Neural cell (in vitro differentiated cells): ENCODE measurements around the gene AK8. TPM values are rescaled to one million over a fixed set of nuclear protein-coding genes. Genes with fewer than 3 reads are reported as not detected.

ENCODE experiments used
- H2AFZ ChIP-seq: fragments of 200-600, 300-800 bp; sonication (generic), shearing (Covaris generic); 2 replicates; pipeline ENCODE4 v1.6.0; 2014; ENCODE audit warnings: low read depth, mild to moderate bottlenecking, antibody characterized with exemption, low read length, moderate library complexity
- H3F3A ChIP-seq: fragments of 200-600 bp; shearing (Covaris generic); 2 replicates; pipeline ENCODE4 v1.6.1; 2016; ENCODE audit warnings: mild to moderate bottlenecking, moderate library complexity, mixed read lengths, antibody characterized with exemption, low read length; ENCODE audit not compliant: insufficient read depth, poor library complexity, severe bottlenecking
- H3K27ac ChIP-seq: fragments of 200-600, 300-800 bp; sonication (generic), shearing (Covaris generic); 2 replicates; pipeline ENCODE4 v1.5.1; 2014; ENCODE audit warnings: mild to moderate bottlenecking, low read length, moderate library complexity
- H3K27me3 ChIP-seq: fragments of 300-800, 200-600 bp; sonication (generic), shearing (Covaris generic); 2 replicates; pipeline ENCODE4 v1.6.0; 2014; ENCODE audit warnings: mild to moderate bottlenecking, low read depth, low read length, moderate library complexity; ENCODE audit not compliant: insufficient read depth
- H3K36me3 ChIP-seq: fragments of 300-800, 200-600 bp; sonication (generic), shearing (Covaris generic); 2 replicates; pipeline ENCODE4 v1.5.1; 2014; ENCODE audit warnings: mild to moderate bottlenecking, antibody characterized with exemption, low read length, moderate library complexity; ENCODE audit not compliant: insufficient read depth
- H3K4me2 ChIP-seq: fragments of 300-800, 200-600 bp; sonication (generic), shearing (Covaris generic); 2 replicates; pipeline ENCODE4 v1.6.0; 2014; ENCODE audit warnings: mild to moderate bottlenecking, low read length
- H3K4me3 ChIP-seq: fragments of 300-800, 200-600 bp; sonication (generic), shearing (Covaris generic); 2 replicates; pipeline ENCODE4 v1.5.1; 2014; ENCODE audit warnings: mild to moderate bottlenecking, low read length, moderate library complexity
- H3K79me2 ChIP-seq: fragments of 200-600 bp; shearing (Covaris generic); replicated peaks from 2 replicates; pipeline ENCODE4 v1.6.0; 2014; ENCODE audit warnings: mild to moderate bottlenecking, low read length, moderate library complexity; ENCODE audit not compliant: insufficient read depth
- H3K9ac ChIP-seq: fragments of 300-800, 200-600 bp; sonication (generic), shearing (Covaris generic); 2 replicates; pipeline ENCODE4 v1.6.1; 2016; ENCODE audit warnings: mild to moderate bottlenecking, low read length, mixed read lengths
- H3K9me2 ChIP-seq: fragments of 200-600 bp; shearing (Covaris generic); 2 replicates; pipeline ENCODE4 v1.6.1; 2016; ENCODE audit warnings: mild to moderate bottlenecking, low read length, mixed read lengths; ENCODE audit not compliant: insufficient read depth
- H3K9me3 ChIP-seq: fragments of 200-600, 300-800 bp; sonication (generic), shearing (Covaris generic); 2 replicates; pipeline ENCODE4 v1.6.1; 2016; ENCODE audit warnings: mild to moderate bottlenecking, mixed run types, low read length, moderate library complexity, mixed read lengths
- H4K20me1 ChIP-seq: fragments of 200-600 bp; shearing (Covaris generic); 2 replicates; pipeline ENCODE4 v1.6.1; 2016; ENCODE audit warnings: mild to moderate bottlenecking, mixed run types; ENCODE audit not compliant: insufficient read depth
- CTCF ChIP-seq: fragments of 450-650 bp; IDR thresholded peaks from 2 replicates; pipeline ENCODE4 v1.5.1; 2014; ENCODE audit warnings: antibody characterized with exemption, mild to moderate bottlenecking, moderate library complexity; ENCODE audit not compliant: poor library complexity, severe bottlenecking
- EP300 ChIP-seq: fragments of 450-650 bp; conservative IDR thresholded peaks from 2 replicates; pipeline ENCODE4 v1.6.1; 2014; ENCODE audit warnings: antibody characterized with exemption, mild to moderate bottlenecking, moderate library complexity; ENCODE audit not compliant: poor library complexity, severe bottlenecking
- EZH2 ChIP-seq: fragments of 200-600, 300-800 bp; shearing (Covaris generic), sonication (generic); IDR thresholded peaks from 2 replicates; pipeline ENCODE4 v1.6.1; 2014; ENCODE audit warnings: antibody characterized with exemption, low read length, borderline replicate concordance, mild to moderate bottlenecking; ENCODE audit not compliant: insufficient read depth, poor library complexity, severe bottlenecking
- MXI1 ChIP-seq: fragments of 450-650 bp; conservative IDR thresholded peaks from 2 replicates; pipeline ENCODE4 v1.6.1; 2014; ENCODE audit warnings: antibody characterized with exemption, mild to moderate bottlenecking; ENCODE audit not compliant: poor library complexity, severe bottlenecking
- POLR2AphosphoS5 ChIP-seq: IDR thresholded peaks from 2 replicates; pipeline ENCODE4 v1.6.1; 2012
- RAD21 ChIP-seq: fragments of 450-650 bp; conservative IDR thresholded peaks from 2 replicates; pipeline ENCODE4 v1.6.1; 2014; ENCODE audit warnings: antibody characterized with exemption, mild to moderate bottlenecking, moderate library complexity
- REST ChIP-seq: IDR thresholded peaks from 2 replicates; pipeline ENCODE4 v1.6.1; 2012; ENCODE audit warnings: borderline replicate concordance
- SMC3 ChIP-seq: fragments of 450-650 bp; conservative IDR thresholded peaks from 2 replicates; pipeline ENCODE4 v1.6.1; 2014; ENCODE audit warnings: antibody characterized with exemption, mild to moderate bottlenecking, moderate library complexity; ENCODE audit not compliant: poor library complexity
- TAF1 ChIP-seq: IDR thresholded peaks from 2 replicates; pipeline ENCODE4 v1.6.1; 2012; ENCODE audit warnings: low read depth
- polyA plus RNA-seq: library from polyadenylated mRNA; depleted of rRNA; stranded (reverse); fragments of >200 nt; gene quantifications from 2 replicates; pipeline ENCODE4 v1.2.3, GENCODE V29; 2014

The AK8 gene
- polyA plus RNA-seq, 1 donor from 2014 or later: 0.71 TPM

GRCh38 chr9:132818588-132818987, 59.5 kb downstream of the AK8 start:
- no peaks in the 10 kb centered on the region for H3K27me3 ChIP-seq
- no peaks in the 10 kb centered on the region for H3K9me3 ChIP-seq
- no peak overlapping the region for H2AFZ ChIP-seq
- H3K4me3 ChIP-seq: no peak overlapping the region
- no peaks in the 10 kb centered on the region for H3F3A ChIP-seq
- H4K20me1 ChIP-seq: no peaks in the 10 kb centered on the region
- H3K27ac ChIP-seq: no peak overlapping the region
- TF ChIP-seq CTCF: no peak
- TF ChIP-seq EP300: no peak
- no peak for TF ChIP-seq POLR2AphosphoS5
- no peak overlapping the region for H3K9ac ChIP-seq
- no peaks in the 10 kb centered on the region for H3K36me3 ChIP-seq
- H3K9me2 ChIP-seq: no peaks in the 10 kb centered on the region
- no peak overlapping the region for H3K4me2 ChIP-seq
- no peaks in the 10 kb centered on the region for H3K79me2 ChIP-seq

GRCh38 chr9:132814937-132815336, 63.1 kb downstream of the AK8 start:
- Histone ChIP-seq H3K27me3 (no peaks in the 10 kb centered on the region), H3K9me2 (no peaks in the 10 kb centered on the region), H3F3A (no peaks in the 10 kb centered on the region), H4K20me1 (no peaks in the 10 kb centered on the region), H2AFZ (no peak overlapping the region), H3K36me3 (no peaks in the 10 kb centered on the region), H3K4me2 (no peak overlapping the region), H3K27ac (no peak overlapping the region), H3K79me2 (no peaks in the 10 kb centered on the region), H3K4me3 (no peak overlapping the region), H3K9ac (no peak overlapping the region), H3K9me3 (no peaks in the 10 kb centered on the region)
- TF ChIP-seq MXI1 (no peak), EP300 (no peak), SMC3 (no peak), CTCF (no peak), EZH2 (no peak), REST (no peak), POLR2AphosphoS5 (no peak), TAF1 (no peak), RAD21 (no peak)
